A549 (cell line): ENCODE measurements around the gene MDC1. TPM values are rescaled to one million over a fixed set of nuclear protein-coding genes. Genes with fewer than 3 reads are reported as not detected.
"Not testable (repeated sequence)": the region's sequence is repeated elsewhere in the genome, so short reads cannot be mapped to it uniquely, and the experiment has no call there.

Source experiments
- ATAC-seq, 2 experiments: fragments of 200-7000 bp in 1 of 2; fragments of >200 bp in 1 of 2; cut with Nextera tagmentation in 1 of 2; cut with Tn5 transposase in 1 of 2; 3 replicates each; pipeline versions ENCODE4 v1.8.0 to v1.9.1; 2018 to 2020; ENCODE audit warnings: mild to moderate bottlenecking in 1 of 2, moderate library complexity in 1 of 2
- CTCF ChIA-PET: fragments of 300-600 bp; sonication (Branson Sonifier 250); formaldehyde crosslinking; extraction: SDS; loops from one replicate; lab custom pipeline; 2021; ENCODE audit warnings: antibody characterized with exemption, inconsistent platforms; lab: Yijun Ruan, JAX
- POLR2A ChIA-PET: fragments of 350-600 bp; formaldehyde crosslinking; extraction: SDS; loops from one replicate; lab custom pipeline; 2021; ENCODE audit warnings: antibody characterized with exemption, inconsistent platforms; lab: Yijun Ruan, JAX
- DNase-seq, 2 experiments: peaks; one replicate each; pipeline versions ENCODE4 v3.0.0 to v3.0.0-alpha.2; 2011 to 2016; ENCODE audit warnings: low read depth in 1 of 2, low spot score in 1 of 2
- FAIRE-seq: peaks from 2 replicates; lab custom pipeline; 2011; peaks lifted over from hg19 to GRCh38; lab: Jason Lieb, UNC
- H3K27ac ChIP-seq, 2 experiments: fragments of >200 bp; sonication (Bioruptor Twin); formaldehyde crosslinking; 3 replicates each; pipeline ENCODE4 v1.5.1; 2016 to 2017
- H3K4me1 ChIP-seq: fragments of >200 bp; sonication (Bioruptor Twin); formaldehyde crosslinking; 3 replicates; pipeline ENCODE4 v1.6.1; 2016
- H3K4me2 ChIP-seq: fragments of >200 bp; sonication (Bioruptor Twin); formaldehyde crosslinking; 3 replicates; pipeline ENCODE4 v1.6.1; 2016
- H3K4me3 ChIP-seq: fragments of >200 bp; sonication (Bioruptor Twin); formaldehyde crosslinking; 3 replicates; pipeline ENCODE4 v1.5.1; 2016
- H3K9me3 ChIP-seq: fragments of >200 bp; sonication (Bioruptor Twin); formaldehyde crosslinking; 3 replicates; pipeline ENCODE4 v1.6.1; 2016
- BHLHE40 ChIP-seq: IDR thresholded peaks from 2 replicates; pipeline ENCODE4 v1.6.1; 2012; ENCODE audit warnings: low read depth, low read length, inconsistent platforms
- EP300 ChIP-seq, 2 experiments: fragments of >200 bp; sonication (Bioruptor Twin); formaldehyde crosslinking; IDR thresholded peaks; 2 replicates in 1 of 2; 3 replicates in 1 of 2; pipeline ENCODE4 v1.6.1; 2016 to 2017
- FOSL2 ChIP-seq, 2 experiments: fragments of 450-650 bp in 1 of 2; fragments of >200 bp in 1 of 2; sonication (Bioruptor Twin) in 1 of 2; formaldehyde crosslinking; IDR thresholded peaks; 2 replicates each; pipeline versions ENCODE4 v1.5.0 to v1.6.1; 2016 to 2020; ENCODE audit warnings: mild to moderate bottlenecking in 1 of 2, moderate library complexity in 1 of 2
- GATA3 ChIP-seq: IDR thresholded peaks from 2 replicates; pipeline ENCODE4 v1.6.1; 2012; ENCODE audit warnings: borderline replicate concordance
- HDAC2 ChIP-seq: fragments of 200-600 bp; sonication (generic); IDR thresholded peaks from 2 replicates; pipeline ENCODE4 v1.6.1; 2016
- HEYL ChIP-seq: fragments of 250-450 bp; sonication (Bioruptor Pico); IDR thresholded peaks from 2 replicates; pipeline ENCODE4 v1.8.0; 2021; ENCODE audit warnings: mild to moderate bottlenecking, moderate library complexity
- JUN ChIP-seq, 2 experiments: fragments of >200 bp; sonication (Bioruptor Twin); formaldehyde crosslinking; IDR thresholded peaks; 2 replicates in 1 of 2; 3 replicates in 1 of 2; pipeline ENCODE4 v1.6.1; 2016 to 2017
- JUNB ChIP-seq: fragments of >200 bp; sonication (Bioruptor Twin); formaldehyde crosslinking; IDR thresholded peaks from 2 replicates; pipeline ENCODE4 v1.6.1; 2016
- KDM1A ChIP-seq: fragments of 200-600 bp; sonication (generic); IDR thresholded peaks from 2 replicates; pipeline ENCODE4 v1.6.1; 2016; ENCODE audit warnings: low read depth, mild to moderate bottlenecking
- MAFK ChIP-seq: fragments of 450-650 bp; IDR thresholded peaks from 2 replicates; pipeline ENCODE4 v1.6.1; 2014; ENCODE audit not compliant: partially characterized antibody
- MAZ ChIP-seq: fragments of 150-350 bp; IDR thresholded peaks from 2 replicates; pipeline ENCODE4 v1.6.1; 2014; ENCODE audit warnings: antibody characterized with exemption, low read depth, low read length, borderline replicate concordance
- MYC ChIP-seq: IDR thresholded peaks from 2 replicates; pipeline ENCODE4 v1.6.1; 2012; ENCODE audit warnings: mild to moderate bottlenecking, inconsistent platforms, low read length, improper control_type of control experiment, borderline replicate concordance
- NFE2L2 ChIP-seq: fragments of 150-350 bp; conservative IDR thresholded peaks from 2 replicates; pipeline ENCODE4 v1.6.1; 2014; ENCODE audit warnings: low read length
- RAD21 ChIP-seq, 2 experiments: fragments of >200 bp in 1 of 2; sonication (Bioruptor Twin) in 1 of 2; formaldehyde crosslinking in 1 of 2; IDR thresholded peaks in 1 of 2; conservative IDR thresholded peaks in 1 of 2; 2 replicates in 1 of 2; 3 replicates in 1 of 2; pipeline ENCODE4 v1.6.1; 2012 to 2018; ENCODE audit warnings: inconsistent platforms in 1 of 2
- RARB ChIP-seq: fragments of 250-450 bp; sonication (Bioruptor Pico); IDR thresholded peaks from 2 replicates; pipeline ENCODE4 v1.8.0; 2021; ENCODE audit warnings: mild to moderate bottlenecking, moderate library complexity
- TFCP2L1 ChIP-seq: fragments of 250-450 bp; sonication (Bioruptor Pico); IDR thresholded peaks from 2 replicates; pipeline ENCODE4 v1.5.0; 2021; ENCODE audit warnings: mild to moderate bottlenecking
- ZFP36 ChIP-seq: fragments of 450-650 bp; IDR thresholded peaks from 2 replicates; pipeline ENCODE4 v1.6.1; 2014; ENCODE audit warnings: borderline replicate concordance; ENCODE audit not compliant: partially characterized antibody
- WGBS: methylation state at CpG from one replicate; pipeline ENCODE4 v1.1.6; 2017; ENCODE audit errors: missing lambda C conversion rate; 5-methylcytosine and 5-hydroxymethylcytosine counted together
- polyA plus RNA-seq, 4 experiments: library from polyadenylated mRNA; depleted of rRNA in 3 of 4; stranded (reverse); fragments of >200 nt; fragmentation: RNase III in 1 of 4; extraction: RNeasy Plus Mini Kit Qiagen cat#74134 plus additional on column Dnase treatment in 1 of 4; gene quantifications; 2 replicates in 3 of 4; 3 replicates in 1 of 4; pipeline ENCODE4 v1.2.3, GENCODE V29; 2011 to 2017
- TF ChIP-seq, protein P1 (sequence below): fragments of >200 bp; sonication (Bioruptor Twin); formaldehyde crosslinking; IDR thresholded peaks from 3 replicates; pipeline ENCODE4 v1.6.1; 2016

Gene MDC1
- polyA plus RNA-seq, 2 of the 4 experiments (the other 2 are of a cell fraction), result 8.2 to 16.5 TPM

DNA sequence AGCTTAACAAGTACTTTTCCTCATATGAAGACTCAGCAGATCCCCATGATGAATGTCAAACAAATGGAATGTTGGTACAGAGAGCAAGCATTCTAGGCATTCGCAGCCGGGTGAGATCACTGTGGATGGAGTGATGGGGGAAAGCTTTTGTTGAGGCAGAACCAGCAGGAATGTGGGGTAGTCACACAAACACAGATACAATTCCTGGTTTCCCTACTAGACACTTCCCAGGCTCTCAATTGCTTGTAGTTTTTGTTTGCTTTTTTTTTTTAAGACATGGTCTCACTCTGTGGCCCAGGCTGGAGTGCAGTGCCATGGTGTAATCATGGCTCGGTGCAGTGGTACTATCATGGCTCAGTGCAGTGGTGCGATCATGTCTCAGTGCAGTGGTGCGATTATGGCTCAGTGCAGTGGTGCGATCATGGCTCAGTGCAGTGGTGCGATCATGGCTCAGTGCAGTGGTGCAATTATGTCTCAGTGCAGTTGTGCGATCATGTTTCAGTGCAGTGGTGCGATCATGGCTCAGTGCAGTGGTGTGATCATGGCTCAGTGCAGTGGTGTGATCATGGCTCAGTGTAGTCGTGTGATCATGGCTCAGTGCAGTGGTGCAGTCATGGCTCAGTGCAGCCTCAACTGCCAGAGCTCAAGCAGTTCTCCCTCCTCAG, 42.6 kb upstream of the MDC1 start:
- Histone ChIP-seq H3K4me3 (no peak overlapping the region), H3K4me2 (peak overlapping the region; percentile 52), H3K4me1 (peaks cover 66% of the 10 kb centered on the region), H3K27ac (peak overlapping the region; percentile 86 to 97), H3K9me3 (no peaks in the 10 kb centered on the region)
- FAIRE-seq, result no peak
- CTCF ChIA-PET, result interaction anchor here (0.7 to 1.7 kb wide), 3 partner anchors 9 to 49 kb away, joined by 3 to 8 read pairs (median 3); no protein-coding TSS in a partner anchor
- WGBS, result 71% methylated on average over 10 of the region's 10 CpGs
- DNase-seq, result peak; percentile 70 to 85
- peak; percentile 24 to 44; a peak in 1 of 5 replicates for TF ChIP-seq JUN (IDR thresholded peaks at IDR 0.05)
- TF ChIP-seq BHLHE40, result no peak
- TF ChIP-seq MYC, result no peak
- TF ChIP-seq GATA3, result peak; percentile 57; the same call in 1 of the 2 replicates
- no peak for TF ChIP-seq FOSL2 (IDR thresholded peaks at IDR 0.05)
- TF ChIP-seq FOSL2 (CRISPR knock-in tag; IDR thresholded peaks at IDR 0.05), result peak; percentile 65; the same call in 1 of the 2 replicates
- TF ChIP-seq EP300 (IDR thresholded peaks at IDR 0.05), result peak; percentile 16 to 37; a peak in 1 of 5 replicates
- 0 out of 2 replicates have a peak, but pooled peaks have one; percentile 27 for TF ChIP-seq JUNB
- TF ChIP-seq MAFK, result peak; percentile 74
- POLR2A ChIA-PET, result interaction anchor here (0.7 to 1.6 kb wide), 4 partner anchors 10 to 61 kb away, joined by 3 to 14 read pairs (median 8); partner anchors contain the start of gene FLOT1
- peak; percentile 81 to 89 for ATAC-seq

DNA sequence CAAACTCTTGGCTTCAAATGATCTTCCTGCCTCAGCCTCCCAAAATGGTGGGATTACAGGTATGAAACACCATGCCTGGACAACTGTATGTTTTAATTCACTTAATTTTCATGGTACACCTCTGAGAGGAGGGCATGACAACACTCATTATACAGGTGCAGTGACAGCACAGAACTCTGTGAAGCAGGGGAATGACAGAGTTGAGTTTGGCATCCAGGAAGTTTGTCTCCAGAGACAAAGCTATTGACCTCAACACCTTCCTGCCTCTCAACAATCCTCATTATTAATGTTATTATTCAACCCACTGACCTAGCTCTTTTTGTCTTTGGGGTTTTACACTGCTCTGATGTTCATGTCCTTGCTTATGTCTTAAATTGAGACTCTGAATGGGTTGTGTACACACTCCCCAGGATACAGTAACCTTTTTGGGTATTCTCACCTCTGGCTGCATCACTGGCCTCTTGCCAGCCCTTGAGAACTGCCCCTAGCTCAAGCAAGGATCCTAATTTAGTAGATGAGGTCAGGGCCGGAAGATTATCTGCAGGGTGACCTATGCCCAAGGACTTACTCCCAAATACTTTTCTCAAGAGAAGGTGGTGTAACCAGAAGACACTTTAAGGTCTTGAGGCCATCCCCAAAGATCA, 40.3 kb upstream of the MDC1 start:
- peak overlapping the region; percentile 86 to 97 for H3K27ac ChIP-seq
- TF ChIP-seq NFE2L2 (no peak), RARB (CRISPR knock-in tag) (no peak), HEYL (no peak), ZFP36 (no peak), FOSL2 (IDR thresholded peaks at IDR 0.05) (no peak), FOSL2 (CRISPR knock-in tag; IDR thresholded peaks at IDR 0.05) (no peak), TFCP2L1 (CRISPR knock-in tag) (no peak), MAZ (no peak), RAD21 (conservative IDR thresholded peaks at IDR 0.05 in 1 of 2, IDR thresholded peaks at IDR 0.05 in 1 of 2) (no peak)
- TF ChIP-seq, protein P1, sequence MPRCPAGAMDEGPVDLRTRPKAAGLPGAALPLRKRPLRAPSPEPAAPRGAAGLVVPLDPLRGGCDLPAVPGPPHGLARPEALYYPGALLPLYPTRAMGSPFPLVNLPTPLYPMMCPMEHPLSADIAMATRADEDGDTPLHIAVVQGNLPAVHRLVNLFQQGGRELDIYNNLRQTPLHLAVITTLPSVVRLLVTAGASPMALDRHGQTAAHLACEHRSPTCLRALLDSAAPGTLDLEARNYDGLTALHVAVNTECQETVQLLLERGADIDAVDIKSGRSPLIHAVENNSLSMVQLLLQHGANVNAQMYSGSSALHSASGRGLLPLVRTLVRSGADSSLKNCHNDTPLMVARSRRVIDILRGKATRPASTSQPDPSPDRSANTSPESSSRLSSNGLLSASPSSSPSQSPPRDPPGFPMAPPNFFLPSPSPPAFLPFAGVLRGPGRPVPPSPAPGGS, result no peak
- FAIRE-seq (no peak), DNase-seq (no peak), ATAC-seq (no peak)
- H3K4me3 ChIP-seq, result no peak overlapping the region
- no peaks in the 10 kb centered on the region for H3K9me3 ChIP-seq
- H3K4me2 ChIP-seq, result peak overlapping the region; percentile 25; the same call in 1 of the 3 replicates
- POLR2A ChIA-PET, result no interaction called here
- 58% methylated on average over 1 of the region's 1 CpG for WGBS
- peaks cover 57% of the 10 kb centered on the region for H3K4me1 ChIP-seq
- CTCF ChIA-PET, result interaction anchor here (0.6 to 1.3 kb wide), 2 partner anchors 8 to 10 kb away, joined by 3 read pairs; no protein-coding TSS in a partner anchor

DNA sequence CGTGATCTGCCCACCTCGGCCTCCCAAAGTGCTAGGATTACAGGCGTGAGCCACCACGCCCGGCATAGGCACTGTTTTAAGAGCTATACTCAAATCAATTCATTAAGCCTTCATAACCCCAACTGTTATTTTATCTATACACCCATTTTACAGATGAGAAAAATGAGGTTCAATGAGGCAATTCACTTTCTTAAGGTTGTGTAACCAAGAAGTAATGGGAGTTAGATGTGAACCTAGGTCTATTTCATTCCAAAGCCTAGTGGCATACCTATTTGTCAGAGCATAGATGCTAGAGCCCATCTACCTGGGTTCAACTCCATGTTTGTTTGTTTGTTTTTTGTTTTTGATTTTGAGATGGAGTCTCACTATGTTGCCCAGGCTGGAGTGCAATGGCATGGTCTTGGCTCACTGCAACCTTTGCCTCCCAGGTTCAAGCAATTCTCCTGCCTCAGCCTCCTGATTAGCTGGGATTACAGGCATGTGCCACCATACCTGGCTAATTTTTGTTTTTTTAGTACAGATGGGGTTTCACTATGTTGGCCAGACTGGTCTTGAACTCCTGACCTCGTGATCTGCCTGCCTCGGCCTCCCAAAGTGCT, 39.4 kb upstream of the MDC1 start:
- Histone ChIP-seq H3K27ac (peak overlapping the region; percentile 86 to 97; a peak in 4 of 6 replicates), H3K4me1 (peaks cover 59% of the 10 kb centered on the region)
- TF ChIP-seq HDAC2, result peak; percentile 31; the same call in 1 of the 2 replicates
- TF ChIP-seq KDM1A, result peak; percentile 69; the same call in 1 of the 2 replicates
- H3K4me2 ChIP-seq, ATAC-seq, DNase-seq, FAIRE-seq, H3K4me3 ChIP-seq, H3K9me3 ChIP-seq: not testable (repeated sequence)
- CTCF ChIA-PET, result interaction anchor here (0.6 to 1.3 kb wide), 2 partner anchors 9 to 126 kb away, joined by 3 read pairs; no protein-coding TSS in a partner anchor
- POLR2A ChIA-PET, result interaction anchor here (1.5 kb wide), 1 partner anchor 25 kb away, joined by 3 read pairs; no protein-coding TSS in a partner anchor
- 87% methylated on average over 7 of the region's 7 CpGs for WGBS
